Muscle of leg (tissue), 11 donors: ENCODE data around the gene KRTAP5-5. TPM values are rescaled to one million over a fixed set of nuclear protein-coding genes. Genes with fewer than 3 reads are reported as not detected.
"Not testable (repeated sequence)": the region's sequence is repeated elsewhere in the genome, so short reads cannot be mapped to it uniquely, and the experiment has no call there.

Experiments used
- DNase-seq: peaks from one replicate; pipeline ENCODE4 v3.0.0; 2013
- H3K27ac ChIP-seq: one replicate; pipeline ENCODE4 v1.5.1; 2013; ENCODE audit warnings: mild to moderate bottlenecking, low read length, control low read depth
- H3K27me3 ChIP-seq: one replicate; pipeline ENCODE4 v1.6.1; 2013; ENCODE audit warnings: low read length; ENCODE audit not compliant: control insufficient read depth, insufficient read depth
- H3K36me3 ChIP-seq: one replicate; pipeline ENCODE4 v1.6.1; 2013; ENCODE audit warnings: low read length; ENCODE audit not compliant: control insufficient read depth, insufficient read depth
- H3K4me1 ChIP-seq: one replicate; pipeline ENCODE4 v1.6.1; 2013; ENCODE audit warnings: low read length; ENCODE audit not compliant: control insufficient read depth, insufficient read depth
- H3K4me3 ChIP-seq: one replicate; pipeline ENCODE4 v1.5.1; 2013; ENCODE audit warnings: low read length, control low read depth
- H3K9me3 ChIP-seq: replicated peaks from 2 replicates; pipeline ENCODE4 v1.6.1; 2013; ENCODE audit warnings: low read depth, low read length; ENCODE audit not compliant: control insufficient read depth
- WGBS: methylation state at CpG from one replicate; pipeline ENCODE4 v1.1.5; 2013; ENCODE audit warnings: missing lambda C conversion rate; ENCODE audit not compliant: insufficient coverage; 5-methylcytosine and 5-hydroxymethylcytosine counted together
- polyA plus RNA-seq, 8 donors: library from polyadenylated mRNA; unstranded; fragments of 120-200 nt; gene quantifications; one replicate each; pipeline versions ENCODE4 v1.2.1 to v1.2.3, GENCODE V29; 2013; ENCODE audit warnings: inconsistent platforms in 1 of 8, low replicate concordance in 1 of 8; ENCODE audit not compliant: insufficient read length in 8 of 8, insufficient read depth in 1 of 8
- total RNA-seq: library from RNA; stranded (reverse); fragments of 120-200 nt; gene quantifications from one replicate; pipeline ENCODE4 v1.2.4, GENCODE V29; 2013

Gene KRTAP5-5
- total and polyA plus RNA-seq, 9 donors: 0.24 to 0.31 TPM; not detected in 7

GRCh38 chr11:1596576-1597121 lies 32.9 kb upstream of the KRTAP5-5 start:
- peaks cover 39% of the 10 kb centered on the region for H3K27me3 ChIP-seq

GRCh38 chr11:1597331-1597993 lies 32.1 kb upstream of the KRTAP5-5 start:
- DNase-seq: peak; percentile 22
- WGBS: 66% methylated on average over 10 of the region's 10 CpGs
- Histone ChIP-seq H3K36me3 (no peaks in the 10 kb centered on the region), H3K27me3 (peaks cover 35% of the 10 kb centered on the region), H3K9me3 (no peaks in the 10 kb centered on the region), H3K4me1 (no peaks in the 10 kb centered on the region), H3K4me3 (no peak overlapping the region), H3K27ac (no peak overlapping the region)

More at GRCh38 chr11:1596576-1597121, 32.9 kb upstream of the KRTAP5-5 start:
- H3K4me3 ChIP-seq, H3K27ac ChIP-seq, H3K36me3 ChIP-seq, H3K4me1 ChIP-seq, DNase-seq, H3K9me3 ChIP-seq: not testable (repeated sequence)
- WGBS: 49% methylated on average over 11 of the region's 19 CpGs

- no peaks in the 10 kb centered on the region for H3K4me1 ChIP-seq
- no peak for DNase-seq
- 67% methylated on average over 1 of the region's 4 CpGs for WGBS
- no peaks in the 10 kb centered on the region for H3K36me3 ChIP-seq
- H3K9me3 ChIP-seq: no peaks in the 10 kb centered on the region
- no peak within 1 kb of the TSS for H3K4me3 ChIP-seq
- H3K27ac ChIP-seq: no peak within 1 kb of the TSS
- peaks cover 35% of the 10 kb centered on the region for H3K27me3 ChIP-seq
Observed at GRCh38 chr11:1597994-1598380, 31.6 kb upstream of the KRTAP5-5 start, which contains the start of gene KRTAP5-2. Gene KRTAP5-2, minus strand, starts transcription at chr11:1598294. Its CDS starts 44 bp downstream, at chr11:1598250.

GRCh38 chr11:1598406-1598805 lies 31.2 kb upstream of the KRTAP5-5 start:
- H3K27ac ChIP-seq, H3K4me1 ChIP-seq, H3K9me3 ChIP-seq, H3K36me3 ChIP-seq, DNase-seq, H3K4me3 ChIP-seq: not testable (repeated sequence)
- no CpG with 5 or more reads among the region's 3 CpGs for WGBS
- H3K27me3 ChIP-seq: peaks cover 34% of the 10 kb centered on the region

- Histone ChIP-seq H3K36me3 (no peaks in the 10 kb centered on the region), H3K27me3 (peaks cover 30% of the 10 kb centered on the region), H3K27ac (no peak overlapping the region), H3K4me1 (no peaks in the 10 kb centered on the region), H3K4me3 (no peak overlapping the region), H3K9me3 (no peaks in the 10 kb centered on the region)
- WGBS: 80% methylated on average over 1 of the region's 6 CpGs
- DNase-seq: no peak
Observed at GRCh38 chr11:1598816-1599215, 30.8 kb upstream of the KRTAP5-5 start.

- Histone ChIP-seq H3K27me3 (peaks cover 22% of the 10 kb centered on the region), H3K4me3 (no peak overlapping the region), H3K4me1 (no peaks in the 10 kb centered on the region), H3K9me3 (no peaks in the 10 kb centered on the region), H3K36me3 (no peaks in the 10 kb centered on the region), H3K27ac (no peak overlapping the region)
- WGBS: 65% methylated on average over 2 of the region's 5 CpGs
- no peak for DNase-seq
Observed at GRCh38 chr11:1600626-1601025, 28.9 kb upstream of the KRTAP5-5 start.

- H3K27me3 ChIP-seq: peaks cover 23% of the 10 kb centered on the region
- H3K36me3 ChIP-seq, H3K27ac ChIP-seq, DNase-seq, H3K4me3 ChIP-seq, H3K4me1 ChIP-seq, H3K9me3 ChIP-seq: not testable (repeated sequence)
- no CpG with 5 or more reads among the region's 3 CpGs for WGBS
Observed at GRCh38 chr11:1601663-1602062, 27.9 kb upstream of the KRTAP5-5 start.

- Histone ChIP-seq H3K4me1 (peaks cover 2% of the 10 kb centered on the region), H3K27ac (no peak overlapping the region), H3K9me3 (no peaks in the 10 kb centered on the region), H3K4me3 (no peak overlapping the region), H3K27me3 (peaks cover 28% of the 10 kb centered on the region), H3K36me3 (no peaks in the 10 kb centered on the region)
- WGBS: 82% methylated on average over 1 of the region's 1 CpG
- no peak for DNase-seq
Observed at GRCh38 chr11:1603629-1604028, 25.9 kb upstream of the KRTAP5-5 start.

- 86% methylated on average over 11 of the region's 11 CpGs for WGBS
- peaks cover 27% of the 10 kb centered on the region for H3K27me3 ChIP-seq
- H3K4me3 ChIP-seq: no peak overlapping the region
- H3K4me1 ChIP-seq: peaks cover 2% of the 10 kb centered on the region
- H3K27ac ChIP-seq: no peak overlapping the region
- H3K9me3 ChIP-seq: no peaks in the 10 kb centered on the region
- no peak for DNase-seq
- no peaks in the 10 kb centered on the region for H3K36me3 ChIP-seq
Observed at GRCh38 chr11:1604181-1604580, 25.4 kb upstream of the KRTAP5-5 start.

- no peak overlapping the region for H3K27ac ChIP-seq
- no peaks in the 10 kb centered on the region for H3K36me3 ChIP-seq
- WGBS: 76% methylated on average over 7 of the region's 7 CpGs
- H3K4me3 ChIP-seq: no peak overlapping the region
- peaks cover 2% of the 10 kb centered on the region for H3K4me1 ChIP-seq
- DNase-seq: no peak
- no peaks in the 10 kb centered on the region for H3K9me3 ChIP-seq
- peaks cover 27% of the 10 kb centered on the region for H3K27me3 ChIP-seq
Observed at GRCh38 chr11:1604711-1605110, 24.9 kb upstream of the KRTAP5-5 start.
